OCI-LY1 (cell line): Measurements from ENCODE around the gene PTPN14.

Experiments
- H2AFZ ChIP-seq: fragments of 200-600 bp; sonication (generic), shearing (Covaris generic); 2 replicates; pipeline ENCODE4 v1.6.0; 2014; ENCODE audit warnings: antibody characterized with exemption, mild to moderate bottlenecking, low read length
- H3F3A ChIP-seq: fragments of 200-600 bp; sonication (generic), shearing (Covaris generic); 2 replicates; pipeline ENCODE4 v1.6.0; 2014; ENCODE audit warnings: mild to moderate bottlenecking, antibody characterized with exemption, low read length, moderate library complexity; ENCODE audit not compliant: insufficient read depth
- H3K27ac ChIP-seq: fragments of 200-600 bp; sonication (generic); 2 replicates; pipeline ENCODE4 v1.5.1; 2014; ENCODE audit warnings: low read length, mixed run types, mild to moderate bottlenecking, low read depth; ENCODE audit not compliant: poor library complexity, severe bottlenecking
- H3K27me3 ChIP-seq: fragments of 200-600 bp; sonication (generic); 2 replicates; pipeline ENCODE4 v1.6.0; 2014; ENCODE audit warnings: antibody characterized with exemption, mild to moderate bottlenecking, low read length, moderate library complexity; ENCODE audit not compliant: insufficient read depth
- H3K36me3 ChIP-seq: fragments of 200-600 bp; sonication (generic); 2 replicates; pipeline ENCODE4 v1.6.1; 2014; ENCODE audit warnings: mild to moderate bottlenecking, antibody characterized with exemption, low read length, moderate library complexity, mixed read lengths; ENCODE audit not compliant: insufficient read depth
- H3K4me1 ChIP-seq: fragments of 200-600 bp; sonication (generic); 2 replicates; pipeline ENCODE4 v1.5.1; 2014; ENCODE audit warnings: mild to moderate bottlenecking, low read length, moderate library complexity; ENCODE audit not compliant: insufficient read depth, severe bottlenecking
- H3K4me2 ChIP-seq: fragments of 200-600 bp; sonication (generic), shearing (Covaris generic); 2 replicates; pipeline ENCODE4 v1.6.1; 2014; ENCODE audit warnings: low read length
- H3K4me3 ChIP-seq: fragments of 200-600 bp; sonication (generic); 2 replicates; pipeline ENCODE4 v1.5.1; 2014; ENCODE audit warnings: low read length, low read depth, mild to moderate bottlenecking, mixed read lengths; ENCODE audit not compliant: poor library complexity, severe bottlenecking
- H3K79me2 ChIP-seq: fragments of 200-600 bp; shearing (Covaris generic); 2 replicates; pipeline ENCODE4 v1.6.1; 2016; ENCODE audit warnings: mixed run types, low read length, mixed read lengths; ENCODE audit not compliant: insufficient read depth
- H3K9ac ChIP-seq: fragments of 200-600 bp; sonication (generic), shearing (Covaris generic); 2 replicates; pipeline ENCODE4 v1.6.1; 2014; ENCODE audit warnings: mild to moderate bottlenecking, low read length, mixed read lengths
- H3K9me2 ChIP-seq: fragments of 200-600 bp; sonication (generic), shearing (Covaris generic); 2 replicates; pipeline ENCODE4 v1.6.1; 2014; ENCODE audit warnings: low read depth, mild to moderate bottlenecking, low read length, mixed read lengths
- H3K9me3 ChIP-seq: fragments of 200-600 bp; shearing (Covaris generic); 2 replicates; pipeline ENCODE4 v1.6.1; 2014; ENCODE audit warnings: low read length, mixed read lengths
- H4K20me1 ChIP-seq: fragments of 200-600 bp; sonication (generic), shearing (Covaris generic); 2 replicates; pipeline ENCODE4 v1.6.0; 2016; ENCODE audit warnings: mild to moderate bottlenecking, low read length; ENCODE audit not compliant: insufficient read depth
- CTCF ChIP-seq: fragments of 200-600 bp; sonication (generic), shearing (Covaris generic); IDR thresholded peaks from 2 replicates; pipeline ENCODE4 v1.5.1; 2017; ENCODE audit warnings: mild to moderate bottlenecking, antibody characterized with exemption, low read length, moderate library complexity, mixed read lengths
- EZH2 ChIP-seq: fragments of 200-600 bp; sonication (generic), shearing (Covaris generic); IDR thresholded peaks from 2 replicates; pipeline ENCODE4 v1.8.0; 2017; ENCODE audit warnings: borderline replicate concordance, mixed run types, mild to moderate bottlenecking, antibody characterized with exemption, low read length, moderate library complexity, mixed read lengths

Gene PTPN14

DNA sequence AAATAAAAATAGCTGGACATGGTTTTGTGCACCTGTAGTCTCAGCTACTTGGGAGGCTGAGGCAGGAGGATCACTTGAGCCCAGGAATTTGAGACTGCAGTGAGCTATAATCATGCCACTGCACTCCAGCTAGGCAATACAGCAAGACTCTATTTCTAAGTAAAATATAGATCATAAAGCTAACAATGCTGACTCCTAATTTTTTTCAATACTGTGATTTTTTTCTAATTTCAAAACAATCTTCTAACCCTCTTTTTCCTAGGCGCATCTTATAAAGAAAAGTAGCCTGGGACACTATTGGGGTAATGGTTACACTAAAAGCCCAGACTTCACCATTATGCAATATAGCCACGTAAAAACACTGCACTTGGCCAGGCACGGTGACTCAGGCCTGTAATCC lies 81.3 kb downstream of the PTPN14 start:
- H3K4me1 ChIP-seq, result no peaks in the 10 kb centered on the region
- H3K27ac ChIP-seq, result no peak overlapping the region

DNA sequence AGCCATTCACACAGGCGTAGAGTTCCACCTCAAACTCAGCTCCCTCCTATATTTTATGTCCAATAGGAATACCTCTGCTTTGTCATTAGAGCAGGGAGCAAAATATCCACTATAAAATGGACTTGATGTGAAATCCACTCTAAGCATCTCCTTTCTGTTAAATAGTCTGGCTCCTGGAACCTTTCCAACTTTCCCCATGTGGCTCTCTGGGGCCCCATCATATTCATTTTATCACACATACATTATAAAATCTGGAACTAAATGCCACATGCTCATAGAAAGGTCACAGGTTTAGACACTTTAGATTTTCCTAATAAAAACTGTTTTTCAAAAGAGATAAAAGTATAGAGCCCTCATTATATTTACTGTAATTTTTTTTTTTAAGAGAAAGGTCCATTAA lies 82.1 kb downstream of the PTPN14 start:
- Histone ChIP-seq H3F3A (no peaks in the 10 kb centered on the region), H3K4me2 (no peak overlapping the region), H3K4me3 (no peak overlapping the region), H3K27me3 (no peaks in the 10 kb centered on the region), H3K79me2 (no peaks in the 10 kb centered on the region), H3K9me3 (no peaks in the 10 kb centered on the region), H3K9me2 (no peaks in the 10 kb centered on the region), H3K36me3 (no peaks in the 10 kb centered on the region), H3K4me1 (no peaks in the 10 kb centered on the region), H3K27ac (no peak overlapping the region), H3K9ac (no peak overlapping the region), H4K20me1 (no peaks in the 10 kb centered on the region), H2AFZ (no peak overlapping the region)
- TF ChIP-seq EZH2, result no peak
- TF ChIP-seq CTCF, result no peak

More for the DNA sequence above, 81.3 kb downstream of the PTPN14 start:
- Histone ChIP-seq H4K20me1 (no peaks in the 10 kb centered on the region), H3K79me2 (no peaks in the 10 kb centered on the region), H3K4me2 (no peak overlapping the region), H3K4me3 (no peak overlapping the region), H2AFZ (no peak overlapping the region), H3K36me3 (no peaks in the 10 kb centered on the region), H3F3A (no peaks in the 10 kb centered on the region), H3K9ac (no peak overlapping the region), H3K27me3 (no peaks in the 10 kb centered on the region), H3K9me3 (no peaks in the 10 kb centered on the region), H3K9me2 (no peaks in the 10 kb centered on the region)
- TF ChIP-seq EZH2 (no peak), CTCF (no peak)

DNA sequence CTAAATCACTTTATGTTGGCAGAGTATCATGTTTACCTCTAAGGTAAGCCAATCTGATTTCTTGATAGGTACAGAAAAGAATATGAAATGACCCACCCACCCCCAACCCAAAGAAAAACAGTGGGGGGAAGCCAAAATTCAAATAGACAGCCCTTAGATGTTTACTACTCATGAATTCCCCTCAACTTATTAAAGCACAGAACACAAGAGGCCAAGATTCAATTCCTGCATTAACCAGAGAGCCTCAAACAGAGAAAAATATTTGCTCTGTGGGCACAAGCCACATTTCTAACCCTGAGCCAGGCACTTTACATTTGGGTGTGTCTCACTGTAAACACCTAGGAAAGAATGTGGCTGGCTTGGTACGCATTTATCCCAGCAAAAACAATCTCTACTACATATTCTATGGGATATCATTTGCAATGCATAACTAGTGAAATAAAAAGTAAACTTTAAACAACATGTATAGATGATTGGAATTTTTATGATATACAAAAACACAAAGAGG lies 84.3 kb downstream of the PTPN14 start:
- no peak overlapping the region for H3K4me3 ChIP-seq
- H3K4me1 ChIP-seq, result no peaks in the 10 kb centered on the region
- H3F3A ChIP-seq, result no peaks in the 10 kb centered on the region
- H4K20me1 ChIP-seq, result no peaks in the 10 kb centered on the region
- H3K27me3 ChIP-seq, result no peaks in the 10 kb centered on the region
- H3K36me3 ChIP-seq, result no peaks in the 10 kb centered on the region
- H2AFZ ChIP-seq, result no peak overlapping the region
- TF ChIP-seq CTCF, result no peak
- TF ChIP-seq EZH2, result no peak
- no peaks in the 10 kb centered on the region for H3K79me2 ChIP-seq
- no peak overlapping the region for H3K4me2 ChIP-seq
- no peaks in the 10 kb centered on the region for H3K9me2 ChIP-seq
- H3K27ac ChIP-seq, result no peak overlapping the region
- no peak overlapping the region for H3K9ac ChIP-seq
- H3K9me3 ChIP-seq, result no peaks in the 10 kb centered on the region
